Mesenchymal stem cell (in vitro differentiated cells and primary cell): ENCODE data around the gene GLRX2.

Source experiments
- DNase-seq: peaks from one replicate; pipeline ENCODE4 v3.0.0-alpha.2; 2013
- H2AFZ ChIP-seq: one replicate; pipeline ENCODE4 v1.6.1; 2013; ENCODE audit warnings: low read depth, mild to moderate bottlenecking, control low read depth, inconsistent platforms, low read length, moderate library complexity
- H2AK5ac ChIP-seq: 2 replicates; pipeline ENCODE4 v1.6.1; 2013; ENCODE audit warnings: low read length, moderate library complexity, mild to moderate bottlenecking, inconsistent platforms; ENCODE audit not compliant: severe bottlenecking
- H2BK120ac ChIP-seq: one replicate; pipeline ENCODE4 v1.6.1; 2013; ENCODE audit warnings: low read depth, mild to moderate bottlenecking, inconsistent platforms, low read length, moderate library complexity
- H2BK12ac ChIP-seq, 2 experiments: one replicate each; pipeline ENCODE4 v1.6.1; 2013; ENCODE audit warnings: inconsistent platforms in 2 of 2, low read length in 2 of 2, mild to moderate bottlenecking in 2 of 2, moderate library complexity in 2 of 2, control low read depth in 1 of 2
- H2BK15ac ChIP-seq: one replicate; pipeline ENCODE4 v1.6.1; 2013; ENCODE audit warnings: mild to moderate bottlenecking, low read depth, inconsistent platforms; ENCODE audit not compliant: poor library complexity, severe bottlenecking
- H2BK5ac ChIP-seq: 2 replicates; pipeline ENCODE4 v1.6.1; 2013; ENCODE audit warnings: low read depth, mild to moderate bottlenecking, low read length, control low read depth, inconsistent platforms; ENCODE audit not compliant: poor library complexity, severe bottlenecking
- H3K14ac ChIP-seq, 2 experiments: one replicate each; pipeline ENCODE4 v1.6.1; 2013; ENCODE audit warnings: inconsistent platforms in 2 of 2, low read length in 2 of 2, control low read depth in 1 of 2, mild to moderate bottlenecking in 1 of 2, moderate library complexity in 1 of 2
- H3K18ac ChIP-seq, 2 experiments: one replicate each; pipeline ENCODE4 v1.6.1; 2013; ENCODE audit warnings: inconsistent platforms in 2 of 2, low read length in 2 of 2, control low read depth in 1 of 2, low read depth in 1 of 2, mild to moderate bottlenecking in 1 of 2
- H3K23ac ChIP-seq, 2 experiments: one replicate each; pipeline ENCODE4 v1.6.1; 2013; ENCODE audit warnings: inconsistent platforms in 2 of 2, low read length in 2 of 2, mild to moderate bottlenecking in 2 of 2, moderate library complexity in 2 of 2, control low read depth in 1 of 2
- H3K27ac ChIP-seq: 2 replicates; pipeline ENCODE4 v1.5.1; 2013; ENCODE audit warnings: mild to moderate bottlenecking, moderate library complexity, low read length, control low read depth, inconsistent platforms; ENCODE audit not compliant: poor library complexity, severe bottlenecking
- H3K27me3 ChIP-seq, 2 experiments: 2 replicates each; pipeline versions ENCODE4 v1.6.1 to v1.7.0; 2013; ENCODE audit warnings: low read length in 2 of 2, mild to moderate bottlenecking in 2 of 2, moderate library complexity in 2 of 2, control low read depth in 1 of 2, inconsistent platforms in 1 of 2; ENCODE audit not compliant: control insufficient read depth in 1 of 2, insufficient read depth in 1 of 2
- H3K36me3 ChIP-seq, 2 experiments: 2 replicates each; pipeline versions ENCODE4 v1.6.1 to v1.7.0; 2013; ENCODE audit warnings: low read length in 2 of 2, control low read depth in 1 of 2, inconsistent platforms in 1 of 2, low read depth in 1 of 2, mild to moderate bottlenecking in 1 of 2; ENCODE audit not compliant: insufficient read depth in 2 of 2, control insufficient read depth in 1 of 2
- H3K4ac ChIP-seq, 2 experiments: one replicate each; pipeline ENCODE4 v1.6.1; 2013; ENCODE audit warnings: inconsistent platforms in 2 of 2, low read length in 2 of 2, mild to moderate bottlenecking in 2 of 2, moderate library complexity in 2 of 2, control low read depth in 1 of 2, low read depth in 1 of 2
- H3K4me1 ChIP-seq: 2 replicates; pipeline ENCODE4 v1.6.1; 2013; ENCODE audit warnings: low read depth, low read length, control low read depth; ENCODE audit not compliant: control insufficient read depth, insufficient read depth
- H3K4me2 ChIP-seq: 2 replicates; pipeline ENCODE4 v1.6.1; 2013; ENCODE audit warnings: low read length, mild to moderate bottlenecking, inconsistent platforms; ENCODE audit not compliant: poor library complexity, severe bottlenecking
- H3K4me3 ChIP-seq, 2 experiments: 2 replicates each; pipeline versions ENCODE4 v1.5.1 to v1.7.0; 2013; ENCODE audit warnings: low read length in 2 of 2, mild to moderate bottlenecking in 2 of 2, control low read depth in 1 of 2, low read depth in 1 of 2; ENCODE audit not compliant: insufficient read depth in 1 of 2
- H3K79me1 ChIP-seq: replicated peaks from 2 replicates; pipeline ENCODE4 v1.6.1; 2013; ENCODE audit warnings: mild to moderate bottlenecking, control low read depth, low read length, inconsistent platforms; ENCODE audit not compliant: poor library complexity, severe bottlenecking
- H3K9ac ChIP-seq: 2 replicates; pipeline ENCODE4 v1.7.0; 2013; ENCODE audit warnings: mild to moderate bottlenecking, low read length, moderate library complexity
- H3K9me3 ChIP-seq: 2 replicates; pipeline ENCODE4 v1.7.0; 2013; ENCODE audit warnings: mild to moderate bottlenecking, low read length; ENCODE audit not compliant: control insufficient read depth
- H4K8ac ChIP-seq: one replicate; pipeline ENCODE4 v1.6.1; 2013; ENCODE audit warnings: inconsistent platforms, mild to moderate bottlenecking, low read length, moderate library complexity
- H4K91ac ChIP-seq: one replicate; pipeline ENCODE4 v1.6.1; 2013; ENCODE audit warnings: mild to moderate bottlenecking, low read length, inconsistent platforms
- WGBS: methylation state at CpG from one replicate; pipeline ENCODE4 v1.1.7; 2013; ENCODE audit warnings: mixed read lengths; 5-methylcytosine and 5-hydroxymethylcytosine counted together

Gene GLRX2

GRCh38 chr1:193070942-193071341 lies 34.3 kb downstream of the GLRX2 start:
- Histone ChIP-seq H3K79me1 (peaks cover 8% of the 10 kb centered on the region), H3K4me3 (no peak overlapping the region), H2BK12ac (no peak overlapping the region), H3K9me3 (no peaks in the 10 kb centered on the region), H3K23ac (no peak overlapping the region), H3K4me2 (no peak overlapping the region), H3K4ac (no peak overlapping the region), H3K27ac (peak overlapping the region; percentile 14), H3K18ac (no peak overlapping the region), H3K36me3 (peaks cover 0 to 30% of the 10 kb centered on the region in 2 experiments), H4K91ac (no peak overlapping the region), H2BK5ac (no peak overlapping the region), H3K4me1 (no peaks in the 10 kb centered on the region), H4K8ac (no peak overlapping the region), H3K9ac (peak overlapping the region; percentile 28), H2AFZ (no peak overlapping the region), H3K27me3 (no peaks in the 10 kb centered on the region), H2BK120ac (no peak overlapping the region), H3K14ac (no peak overlapping the region), H2AK5ac (no peak overlapping the region), H2BK15ac (no peak overlapping the region)
- WGBS: 70% methylated on average over 3 of the region's 5 CpGs
- DNase-seq: peak; percentile 14

DNA sequence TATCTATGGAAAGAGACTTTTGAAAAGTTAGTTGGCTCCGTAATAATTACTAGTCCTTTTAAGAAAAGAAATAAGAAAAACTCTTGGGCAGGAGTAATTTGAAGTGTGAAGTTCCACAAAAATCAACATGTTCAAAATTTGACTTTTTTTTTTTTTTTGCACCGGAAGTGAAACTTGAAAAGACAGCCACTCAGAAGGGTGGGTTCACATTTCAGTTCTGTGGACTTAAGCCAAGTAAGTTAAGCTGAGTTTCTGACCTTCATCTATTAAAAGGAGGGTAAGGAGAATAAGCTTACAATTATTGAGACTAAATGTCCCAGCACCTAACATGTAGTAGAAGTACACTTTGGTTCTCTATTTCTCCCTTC lies 34.8 kb downstream of the GLRX2 start:
- H3K4me1 ChIP-seq: no peaks in the 10 kb centered on the region
- no peak overlapping the region for H3K14ac ChIP-seq
- H2BK15ac ChIP-seq: no peak overlapping the region
- H3K27me3 ChIP-seq: no peaks in the 10 kb centered on the region
- no peak overlapping the region for H3K4ac ChIP-seq
- H3K9ac ChIP-seq: no peak overlapping the region
- H3K9me3 ChIP-seq: no peaks in the 10 kb centered on the region
- 93% methylated on average over 2 of the region's 2 CpGs for WGBS
- no peak for DNase-seq
- no peak overlapping the region for H3K4me2 ChIP-seq
- H3K36me3 ChIP-seq: peaks cover 0 to 26% of the 10 kb centered on the region in 2 experiments
- no peak overlapping the region for H2AFZ ChIP-seq
- H3K4me3 ChIP-seq: no peak overlapping the region
- H4K91ac ChIP-seq: no peak overlapping the region
- H3K23ac ChIP-seq: no peak overlapping the region
- H2BK5ac ChIP-seq: no peak overlapping the region
- H2BK120ac ChIP-seq: no peak overlapping the region
- no peak overlapping the region for H4K8ac ChIP-seq
- H3K27ac ChIP-seq: no peak overlapping the region
- H3K18ac ChIP-seq: no peak overlapping the region
- H2BK12ac ChIP-seq: no peak overlapping the region
- no peak overlapping the region for H2AK5ac ChIP-seq
- peaks cover 8% of the 10 kb centered on the region for H3K79me1 ChIP-seq

DNA sequence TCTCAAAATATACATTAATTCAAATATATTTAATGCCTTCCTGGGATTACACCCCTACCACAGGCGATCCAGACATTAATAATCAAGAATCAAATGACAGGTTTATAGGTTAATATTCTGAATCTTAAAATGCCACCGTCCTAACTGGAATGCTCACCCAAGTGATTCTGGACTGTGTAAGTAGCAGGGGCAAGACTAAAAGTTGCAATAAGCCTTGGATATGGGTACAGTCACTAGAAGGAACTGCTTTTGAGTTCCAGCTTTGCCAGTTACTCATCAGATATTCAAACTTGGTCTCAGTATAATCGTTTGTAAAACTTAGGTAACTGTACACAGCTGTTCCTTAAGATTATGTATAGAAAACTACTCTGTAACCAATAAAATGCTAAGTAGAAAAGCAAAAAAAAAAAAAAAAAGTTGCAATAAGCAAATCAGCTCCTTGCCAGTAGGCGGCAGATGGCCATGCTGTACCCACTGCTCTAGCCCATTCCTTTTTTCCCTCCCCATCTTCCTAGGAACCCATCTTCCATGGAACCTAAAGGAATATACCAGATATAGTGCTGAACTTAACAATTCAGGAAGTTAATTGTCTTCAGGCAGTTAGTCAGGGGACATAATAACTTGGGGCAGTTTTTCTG lies 35.3 kb downstream of the GLRX2 start:
- H2BK15ac ChIP-seq: no peak overlapping the region
- H3K36me3 ChIP-seq: peaks cover 0 to 26% of the 10 kb centered on the region in 2 experiments
- no peak overlapping the region for H3K4ac ChIP-seq
- DNase-seq: peak; percentile 43
- no peak overlapping the region for H3K9ac ChIP-seq
- no peak overlapping the region for H3K4me2 ChIP-seq
- H4K91ac ChIP-seq: no peak overlapping the region
- WGBS: 100% methylated on average over 1 of the region's 4 CpGs
- H3K14ac ChIP-seq: no peak overlapping the region
- no peaks in the 10 kb centered on the region for H3K9me3 ChIP-seq
- H3K4me1 ChIP-seq: no peaks in the 10 kb centered on the region
- no peaks in the 10 kb centered on the region for H3K27me3 ChIP-seq
- H2BK120ac ChIP-seq: no peak overlapping the region
- no peak overlapping the region for H4K8ac ChIP-seq
- H3K23ac ChIP-seq: no peak overlapping the region
- H3K27ac ChIP-seq: no peak overlapping the region
- H2AK5ac ChIP-seq: no peak overlapping the region
- peaks cover 7% of the 10 kb centered on the region for H3K79me1 ChIP-seq
- no peak overlapping the region for H2AFZ ChIP-seq
- no peak overlapping the region for H2BK12ac ChIP-seq
- no peak overlapping the region for H3K18ac ChIP-seq
- no peak overlapping the region for H3K4me3 ChIP-seq
- no peak overlapping the region for H2BK5ac ChIP-seq

DNA sequence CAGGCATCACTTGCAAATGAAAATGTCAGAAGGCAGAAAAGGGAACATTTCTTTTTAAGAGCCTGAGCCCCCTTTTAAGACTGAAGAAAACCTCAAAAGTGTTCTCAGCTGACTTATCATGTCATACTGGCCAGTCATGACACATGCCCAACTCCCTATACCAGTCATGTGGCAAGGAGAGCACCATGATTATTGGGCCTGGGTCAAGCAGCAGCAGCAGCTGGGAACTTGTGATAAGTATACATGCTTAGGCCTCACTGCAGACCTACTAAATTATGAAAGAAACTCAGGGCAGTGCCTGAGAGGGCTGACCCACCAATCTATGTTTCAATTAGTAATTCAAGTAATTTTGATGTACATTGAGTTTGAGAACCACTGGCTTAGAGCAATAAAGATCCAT lies 37.2 kb downstream of the GLRX2 start:
- no peaks in the 10 kb centered on the region for H3K27me3 ChIP-seq
- no peaks in the 10 kb centered on the region for H3K9me3 ChIP-seq
- no peak overlapping the region for H3K9ac ChIP-seq
- H2AFZ ChIP-seq: no peak overlapping the region
- no peak for DNase-seq
- no peak overlapping the region for H3K4me2 ChIP-seq
- no peak overlapping the region for H2BK15ac ChIP-seq
- no peak overlapping the region for H4K91ac ChIP-seq
- H2BK120ac ChIP-seq: no peak overlapping the region
- no peak overlapping the region for H3K18ac ChIP-seq
- H3K14ac ChIP-seq: peak overlapping the region in 1 of 2 experiments; percentile 11
- no peaks in the 10 kb centered on the region for H3K4me1 ChIP-seq
- peaks cover 0 to 22% of the 10 kb centered on the region in 2 experiments for H3K36me3 ChIP-seq
- no peak overlapping the region for H3K4ac ChIP-seq
- H3K23ac ChIP-seq: peak overlapping the region in 1 of 2 experiments; percentile 83
- H3K79me1 ChIP-seq: peaks cover 7% of the 10 kb centered on the region
- H2BK12ac ChIP-seq: no peak overlapping the region
- H3K27ac ChIP-seq: no peak overlapping the region
- no peak overlapping the region for H4K8ac ChIP-seq
- no peak overlapping the region for H2AK5ac ChIP-seq
- H2BK5ac ChIP-seq: no peak overlapping the region
- no peak overlapping the region for H3K4me3 ChIP-seq
